ENCODE data around the gene SPI1.
"Not testable (repeated sequence)": the region's sequence is repeated elsewhere in the genome, so short reads cannot be mapped to it uniquely, and the experiment has no call there.

Gene SPI1

DNA sequence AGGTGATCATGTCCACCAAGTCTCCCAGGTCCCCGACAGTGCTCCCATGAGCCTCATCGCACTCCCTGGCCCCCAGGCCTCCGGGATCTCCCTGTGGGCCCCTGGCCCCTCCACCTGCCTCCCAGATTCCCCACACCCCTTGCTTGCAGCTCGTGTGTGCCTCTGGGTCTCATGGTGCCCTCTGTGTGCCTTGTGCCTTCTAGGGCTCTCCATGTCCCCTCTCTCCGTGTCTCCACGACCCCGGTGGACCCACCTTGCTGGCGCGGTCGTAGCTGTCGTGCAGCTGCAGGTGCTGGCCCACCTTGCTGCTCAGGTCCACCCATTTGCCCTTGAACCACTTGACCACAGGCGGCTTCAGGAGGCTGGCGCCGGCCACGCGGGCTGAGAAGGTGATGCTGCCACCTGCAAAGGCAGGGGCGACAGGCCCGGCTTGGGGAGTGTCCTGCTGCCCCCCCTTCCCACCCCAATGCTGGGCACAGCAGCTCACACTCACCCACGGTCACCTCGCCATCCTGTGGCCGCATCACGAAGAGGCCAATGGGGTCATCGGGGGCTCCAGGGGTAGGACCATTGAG lies 28.7 kb downstream of the SPI1 start:
- in situ Hi-C loops (cut with HindIII; ENCODE audit: low pct_ligation_motif_present, low pct_unique_long_range_greater_than_20kb, low sequenced_read_pairs) = no loop called here
- no peak for DNase-seq

DNA sequence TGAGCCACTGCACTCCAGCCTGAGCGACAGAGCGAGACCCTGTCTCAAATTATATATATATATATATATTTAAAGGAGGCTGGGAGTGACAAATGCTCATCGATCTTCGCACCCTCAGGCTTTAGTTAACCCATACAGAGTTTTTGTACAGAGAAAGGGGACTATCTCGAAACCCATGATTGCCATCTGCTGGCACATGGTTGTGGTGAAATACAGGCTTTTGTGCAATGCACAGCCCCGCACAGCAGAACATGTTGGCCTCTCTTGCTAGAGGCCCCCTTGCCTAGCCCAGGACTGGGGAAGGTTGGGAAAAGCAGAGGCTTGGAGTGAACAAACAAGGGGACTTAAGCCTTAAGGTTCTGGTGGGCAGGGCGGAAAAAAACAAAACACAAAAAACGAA lies 29.5 kb downstream of the SPI1 start:
- in situ Hi-C loops (cut with HindIII; ENCODE audit: low pct_ligation_motif_present, low pct_unique_long_range_greater_than_20kb, low sequenced_read_pairs) = no loop called here
- peak; percentile 21 for DNase-seq

DNA sequence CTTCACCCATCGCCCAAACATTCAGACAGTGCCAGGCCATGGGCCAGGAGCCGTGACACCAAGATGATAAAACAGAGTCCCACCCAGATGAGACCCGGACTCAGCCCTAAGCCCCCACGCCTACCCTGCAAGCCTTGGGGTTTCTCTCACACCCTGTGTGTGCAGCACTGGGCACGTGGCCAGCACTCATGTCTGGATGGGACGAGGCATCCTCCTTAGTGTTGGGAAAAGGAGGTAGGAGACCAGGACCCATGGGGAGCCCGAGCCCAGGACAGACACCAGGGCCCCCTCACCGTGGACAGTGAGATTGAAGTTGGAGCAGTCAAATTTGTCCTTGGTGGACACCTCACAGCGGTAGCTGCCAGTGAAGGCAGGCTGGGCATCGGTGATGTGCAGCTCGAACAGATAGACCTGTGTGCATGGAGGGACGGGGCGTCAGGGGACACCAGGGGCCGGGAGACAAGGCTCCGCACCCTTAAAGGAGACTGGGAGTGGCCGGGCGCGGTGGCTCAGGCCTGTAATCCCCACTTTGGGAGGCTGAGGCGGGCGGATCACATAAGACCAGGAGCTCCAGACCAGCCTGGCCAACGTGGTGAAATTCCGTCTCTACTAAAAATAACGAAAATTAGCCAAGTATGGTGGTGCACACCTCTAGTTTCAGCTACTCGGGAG lies 30.1 kb downstream of the SPI1 start:
- in situ Hi-C loops (cut with HindIII; ENCODE audit: low pct_ligation_motif_present, low pct_unique_long_range_greater_than_20kb, low sequenced_read_pairs) = no loop called here

DNA sequence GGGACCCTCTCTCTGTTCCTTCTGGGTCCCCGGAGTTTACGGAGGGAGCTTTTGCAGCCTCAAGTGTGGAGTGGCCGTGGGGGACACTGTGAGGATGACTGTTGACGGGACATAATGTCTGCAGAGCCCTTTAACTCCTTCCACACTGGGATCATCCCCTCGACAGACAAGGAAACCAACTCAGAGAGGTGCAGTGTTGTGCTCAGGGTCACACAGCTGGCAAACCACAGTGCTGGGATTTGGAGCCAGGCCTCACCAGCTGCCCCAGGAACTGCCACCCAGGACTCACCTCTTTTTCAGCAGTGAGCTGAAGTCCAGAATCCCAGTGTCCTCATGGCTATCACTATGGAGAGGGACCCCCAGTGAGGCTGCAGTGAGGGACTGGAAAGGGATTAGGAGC lies 31.2 kb downstream of the SPI1 start:
- DNase-seq = no peak
- in situ Hi-C loops (cut with HindIII; ENCODE audit: low pct_ligation_motif_present, low pct_unique_long_range_greater_than_20kb, low sequenced_read_pairs) = no loop called here

More for the DNA sequence above, 30.1 kb downstream of the SPI1 start:
- no peak for DNase-seq

DNA sequence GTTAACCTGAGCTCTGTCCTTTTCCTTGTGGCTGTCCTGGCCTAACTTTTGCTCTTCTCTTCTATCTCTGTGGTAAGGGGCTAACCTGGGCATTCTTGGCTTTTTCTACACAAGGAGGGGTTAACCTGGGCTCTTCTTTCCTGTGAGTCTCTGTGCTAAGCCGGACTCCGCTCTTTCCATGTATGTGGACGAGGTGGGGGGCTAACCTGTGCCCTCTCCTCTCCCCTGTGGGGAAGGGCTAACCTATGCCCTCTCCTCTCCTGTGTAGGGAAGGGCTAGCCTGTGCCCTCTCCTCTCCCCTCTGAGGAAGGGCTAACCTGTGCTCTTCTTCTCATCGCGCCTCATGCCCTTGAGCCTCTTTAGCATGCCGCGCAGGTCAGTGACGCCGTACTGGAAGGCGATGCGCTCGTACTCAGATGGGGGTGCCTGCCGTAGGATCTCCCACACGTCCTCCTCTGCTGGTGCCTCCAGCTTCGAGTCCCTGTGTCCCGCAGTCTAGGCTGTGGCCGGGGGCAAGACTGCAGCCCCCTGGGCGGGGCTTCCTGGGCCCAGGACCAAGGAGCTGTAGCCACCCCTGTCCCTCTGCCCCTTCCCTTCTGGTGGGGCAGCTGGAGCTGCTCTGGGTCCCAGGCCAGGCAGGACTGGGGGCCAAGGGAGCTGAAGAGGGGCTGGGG lies 32.3 kb downstream of the SPI1 start:
- in situ Hi-C loops (cut with HindIII; ENCODE audit: low pct_ligation_motif_present, low pct_unique_long_range_greater_than_20kb, low sequenced_read_pairs) = no loop called here
- DNase-seq = no peak

DNA sequence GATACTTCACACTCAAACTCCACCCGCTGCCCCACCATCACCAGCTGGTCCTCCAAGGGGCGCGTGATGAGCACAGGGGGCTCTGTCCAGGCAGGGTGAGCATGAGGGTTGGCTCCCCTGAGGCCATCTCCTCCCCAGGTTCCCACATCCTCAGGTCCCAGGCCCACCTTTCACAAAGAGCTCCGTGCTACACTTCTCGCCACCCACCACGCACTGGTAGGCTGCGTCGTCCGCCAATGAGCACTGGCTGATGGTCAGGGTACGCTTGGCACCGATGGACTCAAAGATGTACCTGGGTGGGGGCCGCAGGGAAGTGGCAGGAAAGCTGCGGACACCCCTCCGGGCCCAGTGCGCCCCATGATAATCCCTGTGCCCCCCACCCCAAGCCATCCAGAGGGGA lies 35.5 kb downstream of the SPI1 start:
- in situ Hi-C loops (cut with HindIII; ENCODE audit: low pct_ligation_motif_present, low pct_unique_long_range_greater_than_20kb, low sequenced_read_pairs) = no loop called here
- DNase-seq = no peak

DNA sequence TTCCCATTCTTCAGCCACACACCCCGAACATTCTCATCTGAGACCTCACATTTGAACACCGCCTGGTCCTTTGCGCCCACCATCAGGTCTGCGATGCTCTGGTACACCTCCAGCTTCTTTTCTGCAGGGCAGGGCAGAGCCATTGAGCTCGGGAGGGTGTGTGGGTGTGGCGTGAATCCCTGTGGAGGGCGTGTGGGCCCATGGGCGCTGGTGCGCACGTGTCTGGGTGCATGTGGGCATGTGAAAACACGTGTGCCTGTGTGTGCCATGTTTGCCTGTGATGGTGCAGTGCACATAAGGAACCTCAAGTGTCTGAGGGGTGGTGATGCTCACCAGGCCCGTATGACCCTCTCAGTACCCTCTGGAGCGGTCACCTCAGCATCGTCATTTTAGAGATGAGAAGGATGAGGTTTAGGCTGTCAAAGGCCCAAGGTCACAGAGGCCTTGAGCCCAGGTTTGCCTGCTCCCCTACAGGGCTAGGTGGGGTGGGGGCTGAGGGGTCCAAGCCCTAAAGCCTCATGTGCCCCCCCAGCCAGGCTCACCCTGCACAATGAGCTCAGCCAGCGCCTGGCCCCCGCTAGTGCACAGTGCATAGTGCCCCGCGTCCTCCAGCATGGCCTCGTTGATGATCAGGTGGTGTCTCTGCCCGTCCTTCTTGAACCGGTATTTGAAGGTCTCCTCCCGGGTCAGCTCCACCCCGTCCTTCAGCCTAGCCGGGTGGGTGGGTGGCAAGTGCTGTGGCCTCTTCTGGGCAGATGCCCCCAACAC lies 36.1 kb downstream of the SPI1 start:
- in situ Hi-C loops (cut with HindIII; ENCODE audit: low pct_ligation_motif_present, low pct_unique_long_range_greater_than_20kb, low sequenced_read_pairs) = no loop called here
- DNase-seq = no peak

DNA sequence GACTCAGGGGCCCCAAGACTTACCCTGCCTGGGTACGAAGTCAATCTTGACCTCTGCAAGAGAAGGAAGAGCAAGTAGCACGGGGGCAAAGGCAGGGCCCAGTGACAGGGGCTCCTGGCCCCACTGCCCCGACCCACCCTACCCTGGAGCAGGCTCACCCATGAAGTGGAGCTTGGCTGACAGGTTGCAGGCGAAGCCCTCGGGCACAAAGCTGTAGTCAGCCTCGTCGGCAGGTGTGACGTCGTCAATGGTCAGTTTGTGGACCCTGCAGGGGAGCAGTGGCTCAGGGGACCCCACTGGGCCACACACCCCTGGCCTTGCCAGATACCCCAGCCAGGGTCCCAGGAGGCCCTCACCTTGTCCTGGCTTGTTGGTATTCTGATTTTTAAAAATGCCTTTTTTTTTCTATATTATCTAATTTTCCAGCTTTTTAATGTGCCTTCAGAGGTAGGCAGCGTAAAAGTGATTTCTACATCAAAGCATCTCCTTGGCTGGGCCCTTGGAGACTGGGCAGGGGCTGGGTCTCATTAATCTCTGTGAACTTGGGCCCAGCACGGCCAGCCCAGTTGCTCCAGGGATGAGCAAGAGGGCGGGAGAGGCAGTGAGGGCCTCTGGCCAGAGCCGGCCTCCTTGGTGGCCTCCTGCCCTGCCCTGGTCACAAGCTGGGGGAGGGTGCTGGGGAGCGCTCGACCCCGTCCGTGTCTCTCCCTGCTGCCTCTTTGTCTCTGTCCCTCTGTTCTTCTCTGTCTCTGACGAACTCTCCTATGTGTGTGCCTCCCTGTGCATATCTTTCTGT lies 37.2 kb downstream of the SPI1 start:
- in situ Hi-C loops (cut with HindIII; ENCODE audit: low pct_ligation_motif_present, low pct_unique_long_range_greater_than_20kb, low sequenced_read_pairs) = no loop called here
- no peak for DNase-seq

DNA sequence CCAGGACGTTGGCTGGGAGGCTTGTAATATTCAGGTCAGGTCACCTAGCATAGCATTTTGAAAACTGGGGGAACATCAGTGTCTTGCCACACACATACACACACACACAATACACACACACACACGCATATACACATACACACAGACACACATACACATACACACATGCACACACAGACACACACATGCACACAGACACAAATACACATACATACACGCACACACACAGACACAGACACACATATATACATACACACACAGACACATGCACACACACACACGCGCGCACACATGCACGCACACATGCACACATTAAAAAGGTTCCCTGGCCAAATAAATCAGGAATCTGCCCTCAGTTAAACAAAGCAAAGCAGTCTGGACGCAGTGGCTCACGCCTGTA lies 38.3 kb downstream of the SPI1 start:
- DNase-seq = no peak
- in situ Hi-C loops (cut with HindIII; ENCODE audit: low pct_ligation_motif_present, low pct_unique_long_range_greater_than_20kb, low sequenced_read_pairs) = no loop called here

DNA sequence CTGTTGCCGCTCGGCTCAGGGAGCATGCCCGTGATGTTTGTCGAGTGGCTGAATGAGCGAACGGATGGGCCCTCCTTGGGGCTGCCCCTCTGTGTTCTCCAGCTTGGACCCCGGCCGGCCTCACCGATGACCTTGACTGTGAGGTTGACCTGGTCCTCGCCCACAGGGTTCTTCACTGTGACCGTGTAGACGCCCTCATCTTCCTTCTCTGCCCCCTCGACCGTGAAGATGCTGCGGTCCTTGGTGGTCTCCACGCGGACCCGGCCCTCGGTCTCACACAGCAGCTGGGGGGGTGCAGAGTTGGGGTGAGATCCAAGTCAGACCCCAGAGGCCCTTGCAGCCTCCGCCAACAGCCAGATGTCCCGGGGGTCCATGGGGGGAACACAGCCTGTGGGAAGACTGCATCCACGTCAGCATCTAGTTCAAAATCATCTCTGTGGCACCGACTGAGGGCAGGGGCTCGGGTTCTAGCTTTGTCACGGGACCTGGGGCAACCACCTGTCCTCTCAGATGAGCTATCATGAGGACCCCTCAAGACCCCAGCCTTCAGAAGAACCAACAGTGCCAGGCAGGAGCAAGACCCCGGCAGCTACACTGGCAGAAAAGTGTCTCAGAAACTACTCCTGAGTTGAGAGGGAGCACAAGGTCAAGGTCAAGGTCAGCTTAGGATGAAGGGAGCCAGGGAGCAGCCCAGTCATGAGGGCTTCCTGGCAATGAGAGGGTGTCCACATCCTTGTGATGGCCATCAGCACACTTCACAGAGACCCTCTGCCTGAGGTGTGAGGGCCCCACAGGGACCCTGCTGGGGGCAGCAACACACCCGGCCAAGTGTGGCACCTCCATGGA lies 39.7 kb downstream of the SPI1 start:
- no peak for DNase-seq
- in situ Hi-C loops (cut with HindIII; ENCODE audit: low pct_ligation_motif_present, low pct_unique_long_range_greater_than_20kb, low sequenced_read_pairs) = no loop called here

DNA sequence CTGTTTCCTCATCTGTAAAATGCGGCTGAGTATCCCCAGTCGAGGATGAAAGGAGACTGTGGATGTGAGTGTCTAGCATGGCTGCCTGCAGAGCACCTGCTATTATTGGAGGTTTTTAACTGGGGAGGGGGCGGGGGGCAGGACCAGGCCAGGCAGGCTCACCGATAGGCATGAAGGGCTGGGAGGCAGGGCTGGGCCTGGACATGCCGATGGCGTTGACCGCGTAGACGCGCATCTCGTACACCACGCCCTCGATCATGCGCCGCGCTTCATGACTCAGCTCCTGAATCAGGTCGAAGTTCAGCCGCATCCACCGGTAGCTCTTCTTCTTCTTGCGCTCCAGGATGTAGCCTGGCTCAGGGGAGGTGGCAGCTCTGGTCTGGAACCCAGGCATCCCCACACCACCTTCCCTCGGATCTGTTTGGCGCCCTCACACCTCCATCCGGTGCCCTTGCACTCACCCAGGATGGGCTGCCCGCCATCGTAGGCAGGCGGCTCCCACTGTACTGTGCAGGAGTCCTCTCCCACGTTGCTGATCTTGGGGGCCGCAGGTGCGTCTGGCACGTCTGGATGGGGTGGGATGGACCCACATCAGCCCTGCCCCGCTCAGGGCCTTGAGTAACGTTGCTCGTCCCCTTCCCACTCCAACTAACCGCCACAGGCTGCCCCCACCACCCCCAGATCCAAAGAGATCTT lies 41.0 kb downstream of the SPI1 start:
- DNase-seq = no peak
- in situ Hi-C loops (cut with HindIII; ENCODE audit: low pct_ligation_motif_present, low pct_unique_long_range_greater_than_20kb, low sequenced_read_pairs) = no loop called here

DNA sequence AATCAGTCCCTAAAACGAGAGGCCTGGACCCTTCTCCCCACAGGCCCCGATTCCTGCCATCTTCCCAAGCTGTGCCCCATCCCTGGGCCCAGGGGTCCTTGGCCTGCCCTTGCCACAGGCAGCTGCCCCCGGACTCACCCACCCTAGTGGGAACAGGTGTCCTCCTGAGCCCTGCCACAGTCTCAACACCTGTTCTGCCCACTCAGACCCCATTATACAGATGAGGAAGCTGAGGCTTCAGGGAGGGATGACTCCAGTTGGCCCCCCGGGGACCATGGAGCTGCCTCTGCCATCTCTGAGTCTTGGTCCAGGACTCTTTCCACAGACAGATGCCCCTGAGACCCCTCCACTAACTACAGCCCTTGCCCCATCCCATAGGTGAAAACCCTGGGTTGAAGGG lies 41.8 kb downstream of the SPI1 start:
- in situ Hi-C loops (cut with HindIII; ENCODE audit: low pct_ligation_motif_present, low pct_unique_long_range_greater_than_20kb, low sequenced_read_pairs) = no loop called here
- no peak for DNase-seq

DNA sequence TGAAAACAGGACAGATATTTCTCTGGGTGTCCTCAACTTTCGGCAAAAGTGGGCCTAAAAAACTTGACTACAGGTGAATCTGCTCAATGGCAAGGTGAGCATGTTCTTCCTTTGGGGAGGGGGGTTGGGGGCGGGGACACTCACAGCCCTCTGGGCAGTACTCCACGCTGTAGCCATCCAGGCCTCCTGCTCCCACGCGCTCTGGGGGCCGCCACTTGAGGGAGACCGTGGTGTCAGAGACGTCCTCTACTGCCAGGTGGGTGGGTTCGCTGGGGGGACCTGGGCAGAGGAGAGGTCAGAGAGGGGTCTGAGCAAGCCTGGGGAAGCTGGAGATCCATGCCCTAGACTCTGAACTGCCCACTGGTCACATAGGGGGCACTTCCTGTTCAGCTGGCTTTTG lies 42.6 kb downstream of the SPI1 start:
- in situ Hi-C loops (cut with HindIII; ENCODE audit: low pct_ligation_motif_present, low pct_unique_long_range_greater_than_20kb, low sequenced_read_pairs) = no loop called here
- DNase-seq = no peak

DNA sequence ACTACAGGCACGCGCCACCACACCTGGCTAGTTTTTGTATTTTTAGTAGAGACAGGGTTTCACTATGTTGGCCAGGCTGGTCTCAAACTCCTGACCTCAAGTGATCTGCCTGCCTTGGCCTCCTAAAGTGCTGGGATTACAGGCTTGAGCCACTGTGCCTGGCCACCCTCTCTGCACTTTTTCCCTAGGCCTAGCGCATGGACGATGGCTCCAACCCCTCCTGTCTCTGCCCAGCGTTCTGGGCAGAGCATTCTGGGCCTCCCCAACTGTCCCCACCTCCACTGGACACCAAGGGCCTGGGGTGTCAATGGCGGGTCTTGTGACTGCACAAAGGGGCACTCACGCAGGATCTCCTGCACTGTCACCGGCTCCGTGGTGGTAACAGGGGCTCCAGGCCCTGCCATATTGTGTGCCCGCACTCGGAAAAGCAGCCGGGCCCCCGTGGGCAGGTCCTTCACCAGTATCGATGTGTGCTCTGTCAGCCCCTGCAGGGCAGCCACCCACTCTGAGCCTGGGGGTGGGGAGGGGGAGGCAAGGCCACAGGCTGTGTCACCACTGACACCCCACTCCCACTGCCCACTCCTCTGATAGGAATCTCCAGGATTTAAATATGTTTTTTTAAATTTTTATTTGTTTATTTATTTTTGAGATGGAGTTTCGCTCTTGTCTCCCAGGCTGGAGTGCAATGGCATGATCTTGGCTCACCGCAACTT lies 43.5 kb downstream of the SPI1 start:
- DNase-seq; in situ Hi-C loops (cut with HindIII; ENCODE audit: low pct_ligation_motif_present, low pct_unique_long_range_greater_than_20kb, low sequenced_read_pairs): not testable (repeated sequence)

DNA sequence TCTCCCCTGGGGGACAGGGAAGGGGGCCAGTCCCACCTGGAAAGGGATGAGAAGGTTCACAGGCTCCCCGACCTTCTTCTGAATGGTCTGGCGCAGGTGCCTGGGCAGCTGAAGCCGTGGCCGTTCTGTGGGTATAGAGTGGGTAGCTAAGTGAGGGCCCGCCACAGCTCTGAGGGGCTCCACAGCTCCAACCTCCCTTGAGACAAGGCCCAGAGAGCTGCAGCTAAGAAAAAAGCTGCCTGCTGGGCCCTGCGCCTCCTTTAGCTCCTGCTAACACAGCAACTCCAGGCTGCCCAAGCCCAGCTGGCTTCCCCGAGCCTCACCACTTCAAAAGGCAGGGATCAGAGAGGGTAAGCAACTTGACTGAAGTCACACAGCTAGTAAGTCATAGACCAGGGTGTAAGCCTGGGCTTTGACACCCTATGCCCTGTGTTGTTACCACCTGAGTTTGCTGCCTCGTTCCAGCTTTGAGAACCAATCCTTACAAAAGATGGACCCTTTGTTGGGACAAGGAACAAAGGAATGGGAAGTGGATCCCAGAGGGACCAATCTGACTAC lies 44.4 kb downstream of the SPI1 start:
- DNase-seq = no peak
- in situ Hi-C loops (cut with HindIII; ENCODE audit: low pct_ligation_motif_present, low pct_unique_long_range_greater_than_20kb, low sequenced_read_pairs) = no loop called here

DNA sequence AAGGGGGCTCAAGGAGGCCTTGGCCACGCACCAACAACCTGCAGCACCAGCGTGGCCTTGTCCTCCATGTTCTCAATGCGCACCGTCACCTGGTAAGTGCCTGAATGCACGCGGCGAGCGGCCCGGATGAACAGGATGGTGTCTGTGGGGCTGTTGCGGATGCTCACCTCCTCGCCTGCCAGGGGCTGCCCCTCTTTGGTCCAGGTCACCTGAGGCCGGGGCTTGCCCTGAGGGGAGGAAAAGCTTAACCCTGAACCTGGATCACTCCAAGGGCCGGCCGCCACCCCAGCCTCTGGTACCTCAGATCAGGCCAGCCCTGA lies 44.9 kb downstream of the SPI1 start:
- in situ Hi-C loops (cut with HindIII; ENCODE audit: low pct_ligation_motif_present, low pct_unique_long_range_greater_than_20kb, low sequenced_read_pairs) = no loop called here
- no peak for DNase-seq

Data from ACHN (cell line).